SU-DHL-6 (cell line): ENCODE data around the gene LRIG1.

Experiments
- H2AFZ ChIP-seq: fragments of 200-600 bp; sonication (generic); 2 replicates; pipeline ENCODE4 v1.6.1; 2014; ENCODE audit warnings: low read depth, mild to moderate bottlenecking, moderate library complexity, mixed read lengths, antibody characterized with exemption, low read length; ENCODE audit not compliant: severe bottlenecking
- H3F3A ChIP-seq: fragments of 200-600 bp; shearing (Covaris generic); 2 replicates; pipeline ENCODE4 v1.6.0; 2016; ENCODE audit warnings: antibody characterized with exemption, mild to moderate bottlenecking; ENCODE audit not compliant: insufficient read depth
- H3K27ac ChIP-seq: fragments of 200-600 bp; sonication (generic); 2 replicates; pipeline ENCODE4 v1.5.1; 2016; ENCODE audit warnings: low read depth, mild to moderate bottlenecking, low read length, moderate library complexity, mixed read lengths
- H3K27me3 ChIP-seq: fragments of 200-600 bp; sonication (generic), shearing (Covaris generic); 2 replicates; pipeline ENCODE4 v1.6.0; 2014; ENCODE audit warnings: mild to moderate bottlenecking, low read length
- H3K36me3 ChIP-seq: fragments of 200-600 bp; sonication (generic); 2 replicates; pipeline ENCODE4 v1.6.1; 2014; ENCODE audit warnings: mild to moderate bottlenecking, low read length, mixed read lengths
- H3K4me2 ChIP-seq: fragments of 300-600, 200-600 bp; shearing (Covaris generic), sonication (generic); 2 replicates; pipeline ENCODE4 v1.6.0; 2014; ENCODE audit warnings: low read length, low read depth, mild to moderate bottlenecking; ENCODE audit not compliant: poor library complexity, severe bottlenecking
- H3K4me3 ChIP-seq: fragments of 200-600 bp; sonication (generic); 2 replicates; pipeline ENCODE4 v1.5.1; 2014; ENCODE audit warnings: antibody characterized with exemption, low read length, mild to moderate bottlenecking, mixed read lengths; ENCODE audit not compliant: insufficient read depth, poor library complexity, severe bottlenecking
- H3K79me2 ChIP-seq: fragments of 200-600 bp; sonication (generic); 2 replicates; pipeline ENCODE4 v1.6.1; 2014; ENCODE audit warnings: mild to moderate bottlenecking, low read length, moderate library complexity; ENCODE audit not compliant: insufficient read depth
- H3K9ac ChIP-seq: fragments of 200-600 bp; sonication (generic); 2 replicates; pipeline ENCODE4 v1.7.0; 2014; ENCODE audit warnings: mild to moderate bottlenecking, low read length
- H3K9me2 ChIP-seq: fragments of 200-600 bp; sonication (generic); replicated peaks from 2 replicates; pipeline ENCODE4 v1.6.1; 2014; ENCODE audit warnings: low read length; ENCODE audit not compliant: insufficient read depth
- H3K9me3 ChIP-seq: fragments of 200-600 bp; sonication (generic); 2 replicates; pipeline ENCODE4 v1.6.1; 2014; ENCODE audit warnings: low read length, mixed read lengths; ENCODE audit not compliant: insufficient read depth
- H4K20me1 ChIP-seq: fragments of 200-600 bp; sonication (generic); 2 replicates; pipeline ENCODE4 v1.6.1; 2014; ENCODE audit warnings: low read depth, mild to moderate bottlenecking, antibody characterized with exemption, low read length, moderate library complexity, mixed read lengths
- EZH2phosphoT487 ChIP-seq: fragments of 200-600 bp; sonication (generic), shearing (Covaris generic); conservative IDR thresholded peaks from 2 replicates; pipeline ENCODE4 v1.6.1; 2018; ENCODE audit warnings: mild to moderate bottlenecking, antibody characterized with exemption, low read length, moderate library complexity, mixed read lengths
- TF ChIP-seq, protein P1 (sequence below): fragments of 200-600 bp; sonication (generic); IDR thresholded peaks from one replicate; pipeline ENCODE4 v1.5.1; 2017; ENCODE audit warnings: antibody characterized with exemption, mild to moderate bottlenecking, low read length, moderate library complexity; ENCODE audit not compliant: insufficient read depth, poor library complexity, severe bottlenecking

LRIG1 gene

DNA sequence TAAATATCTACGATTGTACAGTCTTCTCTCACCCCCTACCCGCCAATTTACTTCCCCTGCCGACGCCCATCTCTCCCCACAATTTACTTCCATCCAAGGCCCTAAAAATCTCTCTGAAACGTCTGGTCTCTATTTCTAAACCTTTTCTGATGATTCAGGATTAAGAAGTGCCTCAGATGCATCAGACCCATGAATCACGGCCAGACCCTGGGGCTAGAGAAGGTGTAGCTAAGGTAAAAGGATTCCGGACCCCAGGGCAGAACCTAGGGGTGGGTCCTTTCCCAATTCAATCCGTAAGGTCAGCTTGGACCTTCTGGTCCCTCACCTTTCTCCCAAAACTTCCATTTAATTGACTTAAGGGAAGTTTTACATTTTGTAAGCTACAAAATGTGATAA is 46.4 kb downstream of the LRIG1 start:
- Histone ChIP-seq H3F3A (no peaks in the 10 kb centered on the region), H3K4me2 (no peak overlapping the region), H3K36me3 (no peaks in the 10 kb centered on the region), H3K9me2 (no peaks in the 10 kb centered on the region), H3K79me2 (no peaks in the 10 kb centered on the region), H4K20me1 (no peaks in the 10 kb centered on the region), H3K27ac (no peak overlapping the region), H3K27me3 (no peaks in the 10 kb centered on the region), H3K4me3 (no peak overlapping the region), H3K9ac (no peak overlapping the region), H2AFZ (no peak overlapping the region), H3K9me3 (no peaks in the 10 kb centered on the region)
- TF ChIP-seq, protein P1, sequence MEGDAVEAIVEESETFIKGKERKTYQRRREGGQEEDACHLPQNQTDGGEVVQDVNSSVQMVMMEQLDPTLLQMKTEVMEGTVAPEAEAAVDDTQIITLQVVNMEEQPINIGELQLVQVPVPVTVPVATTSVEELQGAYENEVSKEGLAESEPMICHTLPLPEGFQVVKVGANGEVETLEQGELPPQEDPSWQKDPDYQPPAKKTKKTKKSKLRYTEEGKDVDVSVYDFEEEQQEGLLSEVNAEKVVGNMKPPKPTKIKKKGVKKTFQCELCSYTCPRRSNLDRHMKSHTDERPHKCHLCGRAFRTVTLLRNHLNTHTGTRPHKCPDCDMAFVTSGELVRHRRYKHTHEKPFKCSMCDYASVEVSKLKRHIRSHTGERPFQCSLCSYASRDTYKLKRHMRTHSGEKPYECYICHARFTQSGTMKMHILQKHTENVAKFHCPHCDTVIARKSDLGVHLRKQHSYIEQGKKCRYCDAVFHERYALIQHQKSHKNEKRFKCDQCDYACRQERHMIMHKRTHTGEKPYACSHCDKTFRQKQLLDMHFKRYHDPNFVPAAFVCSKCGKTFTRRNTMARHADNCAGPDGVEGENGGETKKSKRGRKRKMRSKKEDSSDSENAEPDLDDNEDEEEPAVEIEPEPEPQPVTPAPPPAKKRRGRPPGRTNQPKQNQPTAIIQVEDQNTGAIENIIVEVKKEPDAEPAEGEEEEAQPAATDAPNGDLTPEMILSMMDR: no peak
- no peak for TF ChIP-seq EZH2phosphoT487

DNA sequence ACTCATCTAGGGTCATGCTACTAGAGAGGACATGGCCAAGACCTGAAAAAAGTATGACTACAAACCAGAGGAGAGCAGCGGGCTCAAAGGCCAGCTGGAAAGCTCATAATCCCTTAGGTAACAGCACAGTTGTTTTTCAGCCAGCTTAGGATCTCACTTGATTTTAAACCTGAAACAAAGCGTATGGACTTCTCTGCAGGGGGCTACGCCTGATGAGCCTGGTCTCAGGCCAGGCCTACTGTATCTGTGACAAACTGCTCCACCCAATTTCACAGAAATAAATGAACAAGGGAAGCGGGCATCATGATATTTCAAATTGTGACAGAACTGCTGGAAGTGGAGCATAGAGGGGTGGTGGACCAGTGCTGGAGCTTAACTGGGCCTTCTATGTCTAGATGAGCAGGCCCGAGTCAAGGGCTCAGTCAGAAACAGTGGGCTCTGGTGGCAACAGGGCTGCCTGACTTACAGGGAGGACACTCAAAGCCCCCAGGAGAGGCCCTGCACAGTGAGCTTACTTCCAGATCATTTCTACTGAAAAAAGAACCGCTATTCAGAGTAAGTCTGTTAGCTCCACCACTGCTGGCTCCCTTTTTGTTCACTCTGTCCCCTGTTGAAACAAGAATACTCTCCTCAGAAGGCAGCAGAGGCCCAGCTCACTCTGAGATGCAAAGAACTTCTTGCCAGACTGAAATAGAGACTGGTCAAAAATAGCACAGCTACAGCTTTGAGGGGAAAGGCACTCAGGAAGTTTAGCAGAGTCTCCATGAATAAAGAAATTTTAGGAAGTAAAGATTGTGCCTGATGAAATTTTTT is 47.0 kb downstream of the LRIG1 start:
- Histone ChIP-seq H3K9ac (no peak overlapping the region), H3K27ac (no peak overlapping the region), H4K20me1 (no peaks in the 10 kb centered on the region), H3K79me2 (no peaks in the 10 kb centered on the region), H3K4me2 (no peak overlapping the region), H3K36me3 (no peaks in the 10 kb centered on the region), H3K9me2 (no peaks in the 10 kb centered on the region), H3F3A (no peaks in the 10 kb centered on the region), H2AFZ (no peak overlapping the region), H3K27me3 (no peaks in the 10 kb centered on the region), H3K4me3 (no peak overlapping the region), H3K9me3 (no peaks in the 10 kb centered on the region)
- TF ChIP-seq, protein P1: no peak
- no peak for TF ChIP-seq EZH2phosphoT487

DNA sequence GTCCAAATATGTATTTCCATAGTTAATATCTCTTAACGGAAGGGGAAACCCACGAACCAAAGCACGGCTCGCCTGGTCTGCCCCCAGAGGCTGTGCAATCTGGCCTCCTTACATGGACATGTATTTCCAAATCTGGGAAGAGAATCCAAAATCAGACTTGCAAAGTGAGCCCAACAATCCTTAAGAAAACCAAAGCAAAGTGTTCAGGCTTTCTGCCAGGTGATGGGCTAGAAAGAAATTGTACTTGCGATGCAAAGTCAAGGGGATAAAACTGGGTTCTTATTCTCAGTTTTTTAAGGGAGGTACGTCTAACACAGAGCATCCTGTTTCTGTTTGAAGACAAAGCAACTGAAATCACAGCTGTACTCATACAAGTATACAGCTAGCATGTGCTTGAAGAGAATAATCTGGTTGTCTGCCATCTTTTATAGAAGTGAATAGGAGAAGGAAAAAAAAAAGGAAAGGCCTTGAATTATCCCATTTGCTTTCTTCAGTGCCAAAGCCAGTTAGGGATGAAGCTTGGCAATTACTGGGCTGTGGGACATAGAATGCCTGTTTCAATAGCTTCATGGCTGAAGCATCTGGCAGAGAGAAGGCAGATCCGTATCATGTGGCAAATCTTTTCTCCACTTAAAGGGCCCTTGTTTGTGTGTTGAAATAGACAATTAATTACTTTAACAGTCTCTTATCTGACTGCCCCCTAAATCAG is 48.4 kb downstream of the LRIG1 start:
- Histone ChIP-seq H3K9me3 (no peaks in the 10 kb centered on the region), H4K20me1 (no peaks in the 10 kb centered on the region), H3F3A (no peaks in the 10 kb centered on the region), H3K4me3 (no peak overlapping the region), H3K9me2 (no peaks in the 10 kb centered on the region), H3K36me3 (no peaks in the 10 kb centered on the region), H3K4me2 (no peak overlapping the region), H3K79me2 (no peaks in the 10 kb centered on the region), H3K27me3 (no peaks in the 10 kb centered on the region), H2AFZ (no peak overlapping the region), H3K27ac (no peak overlapping the region), H3K9ac (no peak overlapping the region)
- TF ChIP-seq EZH2phosphoT487: no peak

DNA sequence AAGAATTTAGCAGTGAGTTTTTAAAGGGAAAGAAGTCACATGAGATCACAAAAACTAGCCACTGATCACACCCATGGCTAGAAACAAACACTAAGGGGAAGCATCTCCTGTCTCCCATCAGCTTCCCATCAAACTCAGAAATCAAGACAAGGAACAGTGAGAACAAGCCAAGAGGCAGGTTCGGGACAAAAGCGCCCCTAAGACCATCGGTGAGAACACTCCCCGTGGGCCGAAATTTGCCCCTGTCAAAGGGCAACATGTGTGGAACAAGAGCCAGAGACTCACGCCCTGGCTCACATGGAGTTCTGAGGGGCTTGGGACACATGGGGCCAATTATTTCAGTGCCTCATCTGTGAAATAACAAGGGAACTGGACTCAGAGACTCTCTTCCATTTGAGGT is 49.1 kb downstream of the LRIG1 start:
- Histone ChIP-seq H3K9me3 (no peaks in the 10 kb centered on the region), H3K9ac (no peak overlapping the region), H3K79me2 (no peaks in the 10 kb centered on the region), H3K9me2 (no peaks in the 10 kb centered on the region), H3K4me3 (no peak overlapping the region), H2AFZ (no peak overlapping the region), H3K36me3 (no peaks in the 10 kb centered on the region), H3K4me2 (no peak overlapping the region), H4K20me1 (no peaks in the 10 kb centered on the region), H3K27me3 (no peaks in the 10 kb centered on the region), H3F3A (no peaks in the 10 kb centered on the region), H3K27ac (no peak overlapping the region)
- TF ChIP-seq, protein P1: no peak
- no peak for TF ChIP-seq EZH2phosphoT487
